Large intestine (tissue), 3 donors: ENCODE results near the gene TTC9B. TPM values are rescaled to one million over a fixed set of nuclear protein-coding genes. Genes with fewer than 3 reads are reported as not detected.
A peak's percentile ranks its signal among the peaks of the same experiment; 100 is the strongest.

Source experiments
- DNase-seq, 2 donors: peaks; one replicate each; pipeline versions ENCODE4 v3.0.0 to v3.0.0-alpha.2; 2013
- H3K27ac ChIP-seq: one replicate; pipeline ENCODE4 v1.5.1; 2013; ENCODE audit warnings: low read length
- H3K27me3 ChIP-seq: 2 replicates; pipeline ENCODE4 v1.6.1; 2013; ENCODE audit warnings: low read length; ENCODE audit not compliant: control insufficient read depth, insufficient read depth
- H3K36me3 ChIP-seq: 2 replicates; pipeline ENCODE4 v1.6.1; 2013; ENCODE audit warnings: low read length; ENCODE audit not compliant: control insufficient read depth, insufficient read depth
- H3K4me1 ChIP-seq: one replicate; pipeline ENCODE4 v1.6.1; 2013; ENCODE audit warnings: low read length; ENCODE audit not compliant: control insufficient read depth, insufficient read depth
- H3K4me3 ChIP-seq: one replicate; pipeline ENCODE4 v1.5.1; 2013; ENCODE audit warnings: low read length
- H3K9me3 ChIP-seq: one replicate; pipeline ENCODE4 v1.6.1; 2013; ENCODE audit warnings: mild to moderate bottlenecking, low read depth, low read length, moderate library complexity; ENCODE audit not compliant: control insufficient read depth
- WGBS: methylation state at CpG from one replicate; pipeline ENCODE4 v1.1.5; 2013; ENCODE audit warnings: low lambda C conversion rate; ENCODE audit not compliant: insufficient coverage; 5-methylcytosine and 5-hydroxymethylcytosine counted together
- polyA plus RNA-seq: library from polyadenylated mRNA; unstranded; fragments of 120-200 nt; gene quantifications from one replicate; pipeline ENCODE4 v1.2.1, GENCODE V29; 2013

The TTC9B gene
- polyA plus RNA-seq, 1 donor: 3.1 TPM

GRCh38 chr19:40214936-40215335, 3.2 kb downstream of the TTC9B start:
- Histone ChIP-seq H3K4me3 (no peak overlapping the region), H3K27me3 (peaks cover 34% of the 10 kb centered on the region), H3K36me3 (peaks cover 5% of the 10 kb centered on the region), H3K4me1 (peaks cover 18% of the 10 kb centered on the region), H3K9me3 (peaks cover 6% of the 10 kb centered on the region), H3K27ac (no peak overlapping the region)
- WGBS: no CpG with 5 or more reads among the region's 22 CpGs
- no peak for DNase-seq

GRCh38 chr19:40213882-40214570, 4.2 kb downstream of the TTC9B start:
- Histone ChIP-seq H3K4me1 (peaks cover 12% of the 10 kb centered on the region), H3K27ac (no peak overlapping the region)
- no CpG with 5 or more reads among the region's 50 CpGs for WGBS

GRCh38 chr19:40213251-40213829, 4.8 kb downstream of the TTC9B start:
- Histone ChIP-seq H3K27ac (no peak overlapping the region), H3K4me3 (no peak overlapping the region), H3K27me3 (peaks cover 20% of the 10 kb centered on the region), H3K4me1 (peaks cover 12% of the 10 kb centered on the region), H3K36me3 (peaks cover 5% of the 10 kb centered on the region), H3K9me3 (peaks cover 6% of the 10 kb centered on the region)
- DNase-seq: no peak
- whole genome bisulfite sequencing: no CpG with 5 or more reads among the region's 53 CpGs

More at GRCh38 chr19:40213882-40214570, 4.2 kb downstream of the TTC9B start:
- H3K27me3 ChIP-seq: peaks cover 26% of the 10 kb centered on the region
- peaks cover 5% of the 10 kb centered on the region for H3K36me3 ChIP-seq
- H3K4me3 ChIP-seq: no peak overlapping the region
- peaks cover 6% of the 10 kb centered on the region for H3K9me3 ChIP-seq
- DNase-seq: peak in 1 of 2 donors; percentile 2

- Histone ChIP-seq H3K9me3 (peaks cover under 1% of the 10 kb centered on the region), H3K36me3 (peaks cover 5% of the 10 kb centered on the region), H3K27ac (no peak overlapping the region), H3K27me3 (peaks cover under 1% of the 10 kb centered on the region), H3K4me1 (no peaks in the 10 kb centered on the region), H3K4me3 (no peak overlapping the region)
- no CpG with 5 or more reads among the region's 5 CpGs for WGBS
- DNase-seq: no peak
These were observed 7.3 kb downstream of the TTC9B start for GRCh38 chr19:40210889-40211288.

- Histone ChIP-seq H3K4me1 (no peaks in the 10 kb centered on the region), H3K27ac (no peak overlapping the region), H3K9me3 (peaks cover 4% of the 10 kb centered on the region), H3K36me3 (peaks cover 10% of the 10 kb centered on the region), H3K4me3 (no peak overlapping the region), H3K27me3 (no peaks in the 10 kb centered on the region)
- no peak for DNase-seq
- WGBS: no CpG with 5 or more reads among the region's 5 CpGs
These were observed 9.6 kb downstream of the TTC9B start for GRCh38 chr19:40208602-40209001.

GRCh38 chr19:40205760-40206159, 12.4 kb downstream of the TTC9B start:
- H3K36me3 ChIP-seq: peaks cover 14% of the 10 kb centered on the region
- no peaks in the 10 kb centered on the region for H3K27me3 ChIP-seq
- H3K27ac ChIP-seq: no peak overlapping the region
- no CpG with 5 or more reads among the region's 21 CpGs for WGBS
- no peak for DNase-seq
- no peak overlapping the region for H3K4me3 ChIP-seq
- no peaks in the 10 kb centered on the region for H3K4me1 ChIP-seq
- peaks cover 4% of the 10 kb centered on the region for H3K9me3 ChIP-seq

- H3K27ac ChIP-seq: no peak overlapping the region
- no CpG with 5 or more reads among the region's 16 CpGs for WGBS
- no peak overlapping the region for H3K4me3 ChIP-seq
- H3K36me3 ChIP-seq: peaks cover 12% of the 10 kb centered on the region
- DNase-seq: no peak
- H3K4me1 ChIP-seq: no peaks in the 10 kb centered on the region
- H3K9me3 ChIP-seq: peaks cover 4% of the 10 kb centered on the region
- no peaks in the 10 kb centered on the region for H3K27me3 ChIP-seq
These were observed 13.8 kb downstream of the TTC9B start for GRCh38 chr19:40204381-40204780.

GRCh38 chr19:40200341-40201099, 17.7 kb downstream of the TTC9B start:
- no CpG with 5 or more reads among the region's 9 CpGs for WGBS
- no peak for DNase-seq
- no peak overlapping the region for H3K27ac ChIP-seq
- peaks cover 12% of the 10 kb centered on the region for H3K36me3 ChIP-seq
- H3K27me3 ChIP-seq: no peaks in the 10 kb centered on the region
- no peaks in the 10 kb centered on the region for H3K9me3 ChIP-seq
- no peaks in the 10 kb centered on the region for H3K4me1 ChIP-seq
- no peak overlapping the region for H3K4me3 ChIP-seq

GRCh38 chr19:40198272-40198990, 19.8 kb downstream of the TTC9B start:
- Histone ChIP-seq H3K4me3 (no peak overlapping the region), H3K27me3 (no peaks in the 10 kb centered on the region), H3K4me1 (no peaks in the 10 kb centered on the region), H3K9me3 (no peaks in the 10 kb centered on the region), H3K27ac (no peak overlapping the region), H3K36me3 (peaks cover 5% of the 10 kb centered on the region)
- DNase-seq: no peak
- WGBS: no CpG with 5 or more reads among the region's 29 CpGs

GRCh38 chr19:40193587-40193849, 24.7 kb downstream of the TTC9B start:
- no peak overlapping the region for H3K4me3 ChIP-seq
- no peaks in the 10 kb centered on the region for H3K36me3 ChIP-seq
- H3K4me1 ChIP-seq: peaks cover 5% of the 10 kb centered on the region
- 100% methylated on average over 1 of the region's 3 CpGs for WGBS
- H3K9me3 ChIP-seq: no peaks in the 10 kb centered on the region
- H3K27me3 ChIP-seq: no peaks in the 10 kb centered on the region
- no peak for DNase-seq
- no peak overlapping the region for H3K27ac ChIP-seq
